ENCODE results near the gene GRHPR.
"Not testable (repeated sequence)": the region's sequence is repeated elsewhere in the genome, so short reads cannot be mapped to it uniquely, and the experiment has no call there.

Gene GRHPR

GRCh38 chr9:37417857-37418618 lies 4.5 kb upstream of the GRHPR start:
- H3K4me3 ChIP-seq (ENCODE audit: low read length): no peak overlapping the region
- no peaks in the 10 kb centered on the region for H3K27me3 ChIP-seq (ENCODE audit: control insufficient read depth, insufficient read depth, low read length)
- H3K27ac ChIP-seq (ENCODE audit: low read depth, low read length): no peak overlapping the region
- H3K4me1 ChIP-seq (ENCODE audit: control insufficient read depth, insufficient read depth, low read length): peaks cover 6% of the 10 kb centered on the region
- no peak overlapping the region for H3K9ac ChIP-seq (ENCODE audit: low read length)
- no peaks in the 10 kb centered on the region for H3K36me3 ChIP-seq (ENCODE audit: control insufficient read depth, insufficient read depth, low read length)

DNA sequence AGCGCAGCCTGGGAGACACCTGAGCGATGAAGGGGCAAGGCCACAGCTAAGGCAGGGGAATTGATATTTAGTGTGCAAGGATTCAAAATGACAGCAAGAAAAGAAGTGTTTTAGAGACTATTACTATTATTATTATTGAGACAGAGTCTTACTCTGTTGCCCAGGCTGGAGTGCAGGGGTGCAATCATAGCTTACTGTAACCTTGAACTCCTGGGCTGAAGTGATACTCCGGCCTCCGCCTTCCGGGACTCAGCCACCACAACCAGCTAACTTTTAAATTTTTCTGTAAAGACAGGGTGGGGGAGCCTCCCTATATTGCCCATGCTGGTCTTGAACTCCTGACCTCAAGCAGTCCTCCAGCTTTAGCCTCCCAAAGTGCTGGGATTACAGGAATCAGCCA lies 3.3 kb upstream of the GRHPR start:
- no peaks in the 10 kb centered on the region for H3K27me3 ChIP-seq (ENCODE audit: control insufficient read depth, insufficient read depth, low read length)
- peaks cover 16% of the 10 kb centered on the region for H3K4me1 ChIP-seq (ENCODE audit: control insufficient read depth, insufficient read depth, low read length)
- H3K9ac ChIP-seq (ENCODE audit: low read length): no peak overlapping the region
- no peak overlapping the region for H3K27ac ChIP-seq (ENCODE audit: low read depth, low read length)
- no peak overlapping the region for H3K4me3 ChIP-seq (ENCODE audit: low read length)
- no peaks in the 10 kb centered on the region for H3K36me3 ChIP-seq (ENCODE audit: control insufficient read depth, insufficient read depth, low read length)

DNA sequence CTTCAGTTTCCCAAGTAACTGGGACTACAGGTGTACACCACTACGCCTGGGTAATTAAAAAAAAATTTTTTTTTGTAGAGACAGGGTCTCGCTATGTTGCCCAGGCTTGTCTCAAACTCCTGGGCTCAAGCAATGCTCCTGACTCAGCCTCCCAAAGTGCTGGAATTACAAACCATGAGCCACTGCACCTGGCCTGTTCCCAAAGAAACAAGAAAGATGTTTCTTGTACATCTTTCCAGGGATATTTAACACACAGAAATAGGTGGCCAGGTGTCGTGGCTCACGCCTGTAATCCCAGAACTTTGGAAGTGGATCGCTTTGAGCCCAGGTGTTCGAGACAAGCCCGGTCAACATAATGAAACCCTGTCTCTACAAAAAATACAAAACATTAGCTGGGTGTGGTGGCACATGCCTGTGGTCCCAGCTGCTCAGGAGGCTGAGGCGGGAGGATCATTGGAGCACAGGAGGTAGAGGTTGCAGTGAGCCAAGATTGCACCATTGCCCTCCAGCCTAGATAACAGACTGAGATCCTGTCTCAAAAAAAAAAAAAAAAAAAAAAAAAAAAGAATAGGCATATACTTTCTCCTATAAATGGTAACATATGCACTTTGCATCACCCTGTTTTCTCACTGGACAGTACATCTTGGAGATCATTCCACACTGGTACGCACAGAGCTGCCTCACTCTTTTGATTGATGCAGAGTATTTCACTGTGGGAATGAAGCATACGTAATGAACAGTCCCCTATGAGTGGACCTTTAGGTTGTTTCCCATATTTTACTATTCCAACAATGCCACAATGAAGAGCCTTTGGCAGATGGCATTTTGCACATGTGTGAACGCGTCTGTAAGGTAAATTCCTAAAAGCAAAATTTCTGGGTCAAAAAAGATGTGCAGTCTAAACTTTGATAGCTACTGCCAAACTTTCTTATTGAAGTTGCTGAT lies 2.0 kb upstream of the GRHPR start:
- Histone ChIP-seq H3K27ac (ENCODE audit: low read depth, low read length) (no peak overlapping the region), H3K4me3 (ENCODE audit: low read length) (no peak overlapping the region), H3K4me1 (ENCODE audit: control insufficient read depth, insufficient read depth, low read length) (peaks cover 11% of the 10 kb centered on the region), H3K9ac (ENCODE audit: low read length) (no peak overlapping the region), H3K27me3 (ENCODE audit: control insufficient read depth, insufficient read depth, low read length) (no peaks in the 10 kb centered on the region), H3K36me3 (ENCODE audit: control insufficient read depth, insufficient read depth, low read length) (no peaks in the 10 kb centered on the region)

- peaks cover 1% of the 10 kb centered on the region for H3K36me3 ChIP-seq (ENCODE audit: control insufficient read depth, insufficient read depth, low read length)
- H3K4me3 ChIP-seq (ENCODE audit: low read length): peak overlapping the region; percentile 96
- peak overlapping the region; percentile 29 for H3K9ac ChIP-seq (ENCODE audit: low read length)
- H3K27ac ChIP-seq (ENCODE audit: low read depth, low read length): peak overlapping the region; percentile 85
- H3K27me3 ChIP-seq (ENCODE audit: control insufficient read depth, insufficient read depth, low read length): no peaks in the 10 kb centered on the region
- H3K4me1 ChIP-seq (ENCODE audit: control insufficient read depth, insufficient read depth, low read length): peaks cover 11% of the 10 kb centered on the region
These were observed 595 bp upstream of the GRHPR start for GRCh38 chr9:37421914-37422288.

- Histone ChIP-seq H3K36me3 (ENCODE audit: control insufficient read depth, insufficient read depth, low read length) (peaks cover 10% of the 10 kb centered on the region), H3K27ac (ENCODE audit: low read depth, low read length) (no peak overlapping the region), H3K27me3 (ENCODE audit: control insufficient read depth, insufficient read depth, low read length) (no peaks in the 10 kb centered on the region), H3K4me3 (ENCODE audit: low read length) (peak overlapping the region; percentile 96), H3K4me1 (ENCODE audit: control insufficient read depth, insufficient read depth, low read length) (peaks cover 11% of the 10 kb centered on the region), H3K9ac (ENCODE audit: low read length) (no peak overlapping the region)
These were observed 1.0 kb downstream of the GRHPR start for GRCh38 chr9:37423508-37423907.

GRCh38 chr9:37424204-37424685 lies 1.7 kb downstream of the GRHPR start:
- H3K4me3 ChIP-seq (ENCODE audit: low read length): no peak overlapping the region
- H3K27me3 ChIP-seq (ENCODE audit: control insufficient read depth, insufficient read depth, low read length): no peaks in the 10 kb centered on the region
- H3K4me1 ChIP-seq (ENCODE audit: control insufficient read depth, insufficient read depth, low read length): peaks cover 11% of the 10 kb centered on the region
- H3K36me3 ChIP-seq (ENCODE audit: control insufficient read depth, insufficient read depth, low read length): peaks cover 16% of the 10 kb centered on the region
- H3K9ac ChIP-seq (ENCODE audit: low read length): no peak overlapping the region
- H3K27ac ChIP-seq (ENCODE audit: low read depth, low read length): no peak overlapping the region

DNA sequence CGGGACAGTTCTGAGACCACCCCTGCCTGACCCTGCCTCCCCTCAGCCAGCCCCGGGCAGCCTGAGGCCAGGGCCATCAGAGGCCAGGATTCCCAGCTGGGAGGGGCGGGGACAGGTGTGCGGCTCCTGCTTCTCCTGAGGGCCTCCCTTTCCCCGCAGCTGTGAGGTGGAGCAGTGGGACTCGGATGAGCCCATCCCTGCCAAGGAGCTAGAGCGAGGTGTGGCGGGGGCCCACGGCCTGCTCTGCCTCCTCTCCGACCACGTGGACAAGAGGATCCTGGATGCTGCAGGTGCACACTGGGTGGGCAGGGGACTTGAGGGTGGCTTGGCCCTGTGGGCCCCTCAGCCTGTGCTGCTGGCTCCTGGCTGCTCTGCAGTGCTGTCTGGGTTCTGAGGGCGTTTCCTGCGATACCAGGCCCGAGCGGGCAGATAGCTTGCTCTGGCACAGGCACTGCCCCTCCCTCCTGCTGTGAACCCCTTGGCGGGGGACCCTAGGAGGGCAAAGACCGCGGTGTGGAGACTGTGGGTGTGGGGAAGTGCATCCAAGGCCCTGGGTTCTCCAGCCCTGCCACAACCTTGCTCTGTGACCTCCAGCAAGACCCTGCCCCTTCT lies 2.3 kb downstream of the GRHPR start:
- Histone ChIP-seq H3K27ac (ENCODE audit: low read depth, low read length) (no peak overlapping the region), H3K4me3 (ENCODE audit: low read length) (no peak overlapping the region), H3K9ac (ENCODE audit: low read length) (no peak overlapping the region), H3K27me3 (ENCODE audit: control insufficient read depth, insufficient read depth, low read length) (no peaks in the 10 kb centered on the region), H3K36me3 (ENCODE audit: control insufficient read depth, insufficient read depth, low read length) (peaks cover 16% of the 10 kb centered on the region), H3K4me1 (ENCODE audit: control insufficient read depth, insufficient read depth, low read length) (peaks cover 11% of the 10 kb centered on the region)

- Histone ChIP-seq H3K9ac (ENCODE audit: low read length) (no peak overlapping the region), H3K27me3 (ENCODE audit: control insufficient read depth, insufficient read depth, low read length) (no peaks in the 10 kb centered on the region), H3K4me1 (ENCODE audit: control insufficient read depth, insufficient read depth, low read length) (peaks cover 11% of the 10 kb centered on the region), H3K27ac (ENCODE audit: low read depth, low read length) (no peak overlapping the region), H3K4me3 (ENCODE audit: low read length) (no peak overlapping the region), H3K36me3 (ENCODE audit: control insufficient read depth, insufficient read depth, low read length) (peaks cover 16% of the 10 kb centered on the region)
These were observed 2.8 kb downstream of the GRHPR start for GRCh38 chr9:37425298-37425752.

DNA sequence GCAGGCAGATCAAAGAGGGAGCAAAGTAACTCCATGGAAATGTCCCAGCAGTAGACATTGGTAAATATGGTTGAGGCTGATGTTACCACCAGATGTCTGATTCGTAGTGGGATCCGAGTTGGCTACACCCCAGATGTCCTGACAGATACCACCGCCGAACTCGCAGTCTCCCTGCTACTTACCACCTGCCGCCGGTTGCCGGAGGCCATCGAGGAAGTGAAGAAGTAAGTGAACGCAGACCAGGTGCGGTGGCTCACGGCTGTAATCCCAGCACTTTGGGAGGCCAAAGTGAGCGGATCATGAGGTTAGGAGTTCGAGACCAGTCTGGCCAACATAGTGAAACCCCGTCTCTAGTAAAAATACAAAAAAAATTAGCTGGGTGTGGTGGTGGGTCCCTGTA lies 3.9 kb downstream of the GRHPR start:
- not testable (repeated sequence) for H3K27ac ChIP-seq (ENCODE audit: low read depth, low read length); H3K27me3 ChIP-seq (ENCODE audit: control insufficient read depth, insufficient read depth, low read length); H3K4me3 ChIP-seq (ENCODE audit: low read length); H3K9ac ChIP-seq (ENCODE audit: low read length)
- Histone ChIP-seq H3K4me1 (ENCODE audit: control insufficient read depth, insufficient read depth, low read length) (peaks cover 11% of the 10 kb centered on the region), H3K36me3 (ENCODE audit: control insufficient read depth, insufficient read depth, low read length) (peaks cover 16% of the 10 kb centered on the region)

GRCh38 chr9:37426846-37427245 lies 4.3 kb downstream of the GRHPR start:
- Histone ChIP-seq H3K27me3 (ENCODE audit: control insufficient read depth, insufficient read depth, low read length) (no peaks in the 10 kb centered on the region), H3K27ac (ENCODE audit: low read depth, low read length) (no peak overlapping the region), H3K4me3 (ENCODE audit: low read length) (no peak overlapping the region), H3K36me3 (ENCODE audit: control insufficient read depth, insufficient read depth, low read length) (peaks cover 18% of the 10 kb centered on the region), H3K9ac (ENCODE audit: low read length) (no peak overlapping the region), H3K4me1 (ENCODE audit: control insufficient read depth, insufficient read depth, low read length) (peaks cover 11% of the 10 kb centered on the region)

DNA sequence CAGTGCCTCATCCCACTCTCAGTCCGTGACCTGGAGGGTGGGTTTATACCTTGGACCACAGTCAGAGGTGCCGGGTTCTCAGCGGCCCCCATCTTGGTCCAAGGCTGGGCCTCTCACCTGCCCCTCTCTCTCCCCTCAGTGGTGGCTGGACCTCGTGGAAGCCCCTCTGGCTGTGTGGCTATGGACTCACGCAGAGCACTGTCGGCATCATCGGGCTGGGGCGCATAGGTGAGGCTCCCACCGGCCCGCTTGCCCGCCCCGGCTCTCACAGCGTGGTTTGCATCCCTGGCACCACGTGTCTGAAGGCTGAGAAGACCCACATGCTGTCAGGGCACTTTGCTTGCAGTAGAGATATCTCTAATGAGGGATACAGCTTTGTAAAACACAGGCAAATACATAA lies 5.8 kb downstream of the GRHPR start:
- Histone ChIP-seq H3K4me1 (ENCODE audit: control insufficient read depth, insufficient read depth, low read length) (peaks cover 10% of the 10 kb centered on the region), H3K27me3 (ENCODE audit: control insufficient read depth, insufficient read depth, low read length) (no peaks in the 10 kb centered on the region), H3K4me3 (ENCODE audit: low read length) (no peak overlapping the region), H3K27ac (ENCODE audit: low read depth, low read length) (no peak overlapping the region), H3K9ac (ENCODE audit: low read length) (no peak overlapping the region), H3K36me3 (ENCODE audit: control insufficient read depth, insufficient read depth, low read length) (peaks cover 21% of the 10 kb centered on the region)

All from rectal smooth muscle tissue (tissue), 1 donor.